NT2/D1 (cell line): ENCODE results near the gene RBFOX2.

Experiments used
- YY1 ChIP-seq: IDR thresholded peaks from 2 replicates; pipeline ENCODE4 v1.6.1; 2011; ENCODE audit not compliant: insufficient read length, insufficient read depth
- ZNF274 ChIP-seq: IDR thresholded peaks from 2 replicates; pipeline ENCODE4 v1.6.1; 2011; ENCODE audit warnings: mild to moderate bottlenecking, low read depth, low read length

- TF ChIP-seq ZNF274 (no peak), YY1 (no peak)
Observed at GRCh38 chr22:35873426-35873825, 155.2 kb downstream of the RBFOX2 start.
